GM18867 (cell line): ENCODE measurements around the gene SIT1.

Experiments used
- ATAC-seq: cut with Tn5 transposase; IDR thresholded peaks from one replicate; pipeline ENCODE4 v1.9.1; 2021; ENCODE audit warnings: mild to moderate bottlenecking, moderate library complexity; ENCODE audit not compliant: unreplicated experiment

Gene SIT1, protein sequence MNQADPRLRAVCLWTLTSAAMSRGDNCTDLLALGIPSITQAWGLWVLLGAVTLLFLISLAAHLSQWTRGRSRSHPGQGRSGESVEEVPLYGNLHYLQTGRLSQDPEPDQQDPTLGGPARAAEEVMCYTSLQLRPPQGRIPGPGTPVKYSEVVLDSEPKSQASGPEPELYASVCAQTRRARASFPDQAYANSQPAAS

DNA sequence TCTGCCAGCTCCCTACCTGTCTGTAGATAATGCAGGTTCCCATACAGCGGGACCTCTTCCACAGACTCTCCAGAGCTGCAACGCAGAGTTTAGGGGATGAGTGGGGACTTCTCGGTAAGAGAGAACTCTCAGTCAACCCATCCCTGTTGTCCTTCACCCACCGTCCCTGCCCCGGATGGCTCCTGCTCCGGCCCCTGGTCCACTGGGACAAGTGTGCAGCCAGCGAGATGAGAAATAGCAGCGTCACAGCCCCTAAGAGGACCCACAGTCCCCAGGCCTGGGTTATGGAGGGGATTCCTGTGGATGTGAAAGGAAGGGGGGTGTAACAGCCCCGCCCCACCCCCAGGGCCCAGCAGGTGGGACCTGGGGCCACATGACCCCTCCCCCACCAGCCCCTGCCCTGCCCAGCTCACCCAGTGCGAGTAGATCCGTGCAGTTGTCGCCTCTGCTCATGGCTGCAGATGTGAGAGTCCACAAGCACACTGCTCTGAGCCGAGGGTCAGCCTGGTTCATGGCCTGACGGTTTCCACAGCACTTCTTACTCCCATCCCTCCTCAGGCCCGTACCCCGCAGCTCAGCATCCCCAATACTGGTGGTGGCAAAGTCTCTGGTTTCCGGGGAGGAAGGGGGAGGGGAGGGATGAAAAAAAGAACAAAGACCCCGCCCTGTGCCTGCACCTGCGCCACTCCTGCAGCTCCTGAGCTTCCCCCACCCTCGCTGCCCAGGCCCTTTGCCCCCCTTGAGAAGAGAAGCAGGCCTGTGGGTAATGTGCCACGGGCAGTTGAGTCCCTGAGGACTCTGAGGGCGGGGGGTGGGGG lies at the start of gene SIT1:
TSS of gene SIT1 (minus strand) at position 591 of the 818 bp plus-strand sequence. CDS start at position 513, 78 bp downstream.
- no peak for ATAC-seq

DNA sequence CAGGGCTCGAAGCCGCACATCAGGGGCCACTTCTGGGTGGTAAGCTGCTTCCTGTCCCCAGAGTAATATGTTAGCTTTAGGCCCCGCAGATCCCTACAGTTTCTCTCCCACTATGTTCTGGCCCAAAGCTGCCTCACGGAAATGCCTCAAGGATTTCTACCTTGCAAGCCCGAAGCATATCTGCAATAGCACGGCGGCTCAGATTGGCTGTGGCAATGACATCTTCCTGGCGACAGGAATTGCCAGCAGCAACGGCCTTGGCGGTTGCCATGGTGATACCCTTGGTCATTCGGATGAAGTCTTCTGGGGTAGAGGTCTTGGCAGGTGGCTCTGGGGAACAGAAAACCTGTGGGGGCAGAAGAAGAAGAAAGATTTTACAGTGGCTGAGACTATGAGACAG lies 49.3 kb upstream of the SIT1 start:
- ATAC-seq = no peak

DNA sequence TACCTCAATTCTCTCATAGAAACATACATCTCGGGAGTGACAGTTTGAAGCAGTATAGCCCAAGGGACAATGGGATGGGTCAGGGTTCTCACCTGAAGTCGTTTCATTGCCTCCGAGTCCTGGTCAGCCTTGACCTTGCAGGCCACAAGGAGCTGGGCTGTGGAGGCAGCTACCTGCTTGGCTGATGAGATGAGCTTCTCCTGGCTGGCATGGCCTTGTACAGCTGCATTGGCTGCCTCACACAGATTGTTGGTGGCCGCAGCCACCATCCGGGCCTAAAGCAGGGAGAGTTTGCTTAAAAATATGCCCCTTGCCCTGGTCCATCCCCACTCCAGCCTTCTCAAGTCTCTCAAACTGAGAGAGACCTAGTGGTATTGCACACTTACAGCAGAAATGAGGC lies 47.5 kb upstream of the SIT1 start:
- ATAC-seq = no peak

DNA sequence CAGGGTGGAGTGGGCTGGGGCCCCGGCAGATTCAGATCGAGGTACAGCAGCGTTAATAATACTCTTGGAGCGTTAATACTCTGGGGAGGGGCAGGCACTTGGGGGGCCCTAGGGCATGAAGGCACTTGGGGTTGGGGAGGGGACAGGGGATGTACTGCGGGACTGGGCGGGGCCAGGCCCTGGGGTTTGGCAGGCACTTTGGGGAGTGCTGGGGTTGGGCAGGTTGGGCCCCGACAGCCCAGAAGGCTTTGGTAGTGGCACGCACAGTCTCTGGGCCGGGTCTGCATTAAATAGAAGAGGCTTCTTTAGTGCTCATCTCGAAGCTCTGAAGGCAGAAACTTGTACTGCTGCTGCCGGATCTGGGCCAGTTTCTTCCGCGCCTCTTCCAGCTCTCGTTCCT lies 46.8 kb upstream of the SIT1 start:
- no peak for ATAC-seq

DNA sequence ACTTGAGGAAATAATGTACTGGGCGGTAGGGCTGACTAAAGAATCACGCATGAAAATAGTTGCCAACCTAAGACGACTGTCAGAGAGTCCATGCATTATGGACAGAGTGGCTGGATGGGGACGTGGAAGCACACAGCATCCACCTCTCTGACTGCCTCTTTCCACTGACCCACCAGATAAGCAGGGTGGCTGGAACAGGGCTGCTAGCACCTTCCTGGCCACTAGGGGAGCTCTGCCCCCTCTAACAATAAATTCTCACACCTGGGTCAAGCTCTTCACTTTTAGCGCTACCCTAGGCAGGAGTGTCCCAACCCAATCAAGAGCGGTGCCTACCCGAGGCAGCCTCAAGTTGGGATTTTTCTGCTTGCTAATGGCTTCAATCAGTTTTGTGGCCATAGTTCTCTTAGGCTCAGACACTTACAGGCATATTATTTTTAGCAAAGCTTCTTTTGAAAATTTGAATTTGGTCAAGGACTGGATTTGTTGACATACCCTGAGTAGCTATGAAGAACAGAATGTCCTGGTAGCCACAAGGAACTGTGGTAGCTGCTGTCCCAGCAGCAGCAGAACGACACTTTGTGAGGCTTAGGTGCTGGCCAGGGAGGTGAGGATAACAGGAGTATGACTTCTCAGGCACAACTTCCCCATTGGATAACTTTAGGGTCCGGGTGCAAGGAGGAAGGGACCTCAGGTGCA lies 45.9 kb upstream of the SIT1 start:
- peak; percentile 70 for ATAC-seq

DNA sequence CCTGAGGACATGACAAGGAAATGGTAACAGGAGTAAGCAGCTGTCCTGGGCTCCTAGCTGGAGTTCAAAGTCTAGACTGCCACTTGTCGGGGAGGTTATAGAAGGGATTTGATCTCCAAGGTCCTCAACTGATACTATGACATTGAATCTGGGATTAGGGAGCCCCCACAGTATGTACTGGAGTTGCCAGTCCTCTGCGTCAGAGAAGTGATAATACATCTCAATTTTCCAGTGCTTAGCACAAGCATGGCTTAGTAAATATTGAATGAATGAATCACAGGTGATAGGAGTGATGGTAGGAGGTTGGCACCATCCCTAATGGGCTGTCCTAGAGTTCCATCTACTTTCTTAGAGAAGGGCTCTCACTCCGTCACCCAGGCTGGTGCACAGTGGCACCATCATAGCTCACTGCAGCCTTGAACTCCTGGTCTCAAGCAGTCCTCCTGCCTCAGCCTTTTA lies 45.2 kb upstream of the SIT1 start:
- ATAC-seq = no peak

DNA sequence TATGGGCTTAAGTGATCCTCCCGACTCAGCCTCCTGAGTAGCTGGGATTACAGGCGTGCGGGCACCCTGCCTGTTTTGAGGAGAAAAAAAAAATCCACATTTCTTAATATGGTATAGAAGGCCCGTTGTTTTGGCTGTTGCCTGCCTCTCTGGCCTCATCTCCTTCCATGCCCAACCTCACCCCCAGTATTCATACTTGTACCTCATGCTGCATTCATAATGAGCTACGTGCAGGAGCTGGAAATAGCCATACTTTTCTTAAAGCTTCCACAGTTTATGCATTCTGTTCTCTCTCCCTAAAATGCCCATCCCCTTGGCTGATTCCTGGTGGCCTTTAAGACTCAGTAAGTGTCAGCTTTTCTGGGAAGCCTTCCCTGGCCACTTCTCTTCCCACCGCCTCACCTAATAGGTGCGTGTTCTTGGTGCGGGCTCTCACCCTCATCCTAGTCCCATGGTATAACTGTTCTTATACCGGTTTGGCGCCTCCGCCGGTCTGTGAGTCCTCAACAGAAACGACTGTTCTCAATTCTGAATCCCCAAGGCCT lies 41.1 kb upstream of the SIT1 start:
- no peak for ATAC-seq

DNA sequence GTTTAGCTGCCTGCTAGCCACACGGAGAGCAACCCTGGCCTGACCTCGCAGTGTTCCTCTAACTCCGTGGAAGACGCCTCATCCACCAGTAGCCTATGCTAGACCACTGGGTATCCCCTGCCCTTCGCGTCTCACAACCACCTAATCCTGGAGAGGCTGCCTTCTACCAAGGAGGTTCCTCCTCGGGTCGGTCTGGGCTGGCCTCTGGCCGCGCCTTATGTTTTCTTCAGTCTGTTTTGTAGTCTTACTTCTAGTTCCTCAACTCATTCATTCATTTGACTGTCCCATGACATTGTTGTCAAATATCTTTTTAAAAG lies 40.6 kb upstream of the SIT1 start:
- no peak for ATAC-seq

DNA sequence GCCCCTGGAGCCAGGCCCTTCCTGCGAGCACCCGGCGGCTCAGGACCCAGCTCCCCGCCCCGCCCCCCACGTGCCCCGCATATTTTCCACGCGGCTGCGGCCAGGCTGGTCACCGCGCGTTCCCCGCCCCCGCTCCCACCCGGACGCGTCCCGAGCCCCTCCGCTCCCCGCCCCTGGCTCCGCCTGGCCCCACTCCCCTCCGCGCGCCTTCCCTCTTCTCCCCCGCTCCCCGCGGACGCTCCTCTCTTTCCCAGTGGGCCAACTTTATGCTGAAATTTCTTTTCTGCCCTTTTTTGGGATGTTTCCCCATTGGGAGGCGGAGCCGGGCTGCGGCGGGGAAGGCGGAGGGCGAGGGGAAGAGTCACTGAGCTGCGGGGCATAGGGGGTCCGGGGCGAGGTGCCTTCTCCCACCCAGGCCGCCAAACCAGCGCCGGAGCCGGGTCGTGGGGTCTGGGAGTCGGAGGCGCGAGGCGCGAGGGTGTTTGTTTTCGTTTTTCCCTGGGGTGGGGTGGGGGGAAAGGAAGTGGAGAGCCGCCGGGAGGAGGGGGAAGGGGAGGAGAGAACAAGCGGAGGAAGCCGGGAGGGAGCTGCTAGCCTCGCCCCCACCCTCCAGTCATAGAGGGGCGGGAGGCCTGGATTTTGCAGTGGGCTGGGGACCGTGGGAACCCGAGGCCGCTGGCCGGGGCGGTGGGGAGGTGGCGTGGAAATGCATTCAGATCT lies 40.0 kb upstream of the SIT1 start:
- no peak for ATAC-seq

DNA sequence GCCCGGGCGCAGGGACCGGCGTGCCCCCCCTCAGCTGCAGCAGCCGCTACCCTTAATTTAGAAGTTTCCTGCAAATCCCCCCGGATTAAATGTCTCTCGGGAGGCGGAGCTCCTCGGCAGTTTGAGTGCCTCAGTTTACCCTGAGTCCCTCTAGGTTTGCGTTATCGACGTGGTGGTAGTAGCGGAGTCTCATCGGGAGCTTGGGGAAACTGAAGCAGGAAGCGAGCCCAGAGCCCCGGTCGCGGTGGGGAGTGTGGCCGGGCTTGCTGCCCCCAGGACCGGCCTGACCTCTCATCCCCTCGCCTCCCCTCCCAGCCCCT lies 39.5 kb upstream of the SIT1 start:
- ATAC-seq = no peak

DNA sequence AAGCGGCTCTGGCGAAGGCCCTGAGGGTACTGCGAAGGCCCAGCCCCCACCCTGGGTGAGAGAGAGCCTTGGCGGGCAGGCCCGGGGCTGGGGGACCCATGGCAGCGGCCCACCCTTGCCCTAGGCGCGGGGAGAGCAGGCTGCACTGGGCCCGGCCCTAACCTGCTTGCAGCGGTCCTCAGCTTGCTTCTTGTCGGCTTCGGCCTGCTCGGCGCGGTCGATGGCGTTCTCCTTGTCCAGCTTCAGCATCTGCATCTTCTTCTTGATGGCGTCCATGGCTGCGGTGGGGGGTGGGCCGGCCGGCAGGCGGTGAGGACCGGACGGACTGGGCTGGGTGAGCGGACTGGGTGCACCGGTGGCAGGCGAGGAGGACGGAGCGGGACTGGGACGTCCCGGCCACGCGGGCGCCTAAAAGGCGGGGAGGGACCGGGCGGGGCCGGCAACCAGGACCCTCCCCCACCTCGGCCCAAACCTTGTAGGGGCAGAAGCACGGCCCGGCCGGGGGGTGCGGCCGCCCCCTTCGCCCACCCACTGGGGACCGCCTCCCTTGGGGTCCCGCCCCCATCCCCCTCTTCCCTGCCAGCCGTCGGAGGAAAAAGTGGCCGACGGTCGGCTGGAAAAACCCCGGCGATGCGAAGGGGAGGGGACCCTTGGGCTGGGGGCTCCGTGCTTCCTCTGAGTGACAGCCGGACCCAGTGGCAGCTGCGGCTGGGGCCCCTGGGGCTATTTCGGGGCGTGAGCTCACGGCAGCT lies 39.0 kb upstream of the SIT1 start, which contains the start of gene TPM2:
TSS of gene TPM2 (minus strand) at position 384 of the 752 bp plus-strand sequence. CDS start at position 276, 108 bp downstream.
- ATAC-seq = no peak

DNA sequence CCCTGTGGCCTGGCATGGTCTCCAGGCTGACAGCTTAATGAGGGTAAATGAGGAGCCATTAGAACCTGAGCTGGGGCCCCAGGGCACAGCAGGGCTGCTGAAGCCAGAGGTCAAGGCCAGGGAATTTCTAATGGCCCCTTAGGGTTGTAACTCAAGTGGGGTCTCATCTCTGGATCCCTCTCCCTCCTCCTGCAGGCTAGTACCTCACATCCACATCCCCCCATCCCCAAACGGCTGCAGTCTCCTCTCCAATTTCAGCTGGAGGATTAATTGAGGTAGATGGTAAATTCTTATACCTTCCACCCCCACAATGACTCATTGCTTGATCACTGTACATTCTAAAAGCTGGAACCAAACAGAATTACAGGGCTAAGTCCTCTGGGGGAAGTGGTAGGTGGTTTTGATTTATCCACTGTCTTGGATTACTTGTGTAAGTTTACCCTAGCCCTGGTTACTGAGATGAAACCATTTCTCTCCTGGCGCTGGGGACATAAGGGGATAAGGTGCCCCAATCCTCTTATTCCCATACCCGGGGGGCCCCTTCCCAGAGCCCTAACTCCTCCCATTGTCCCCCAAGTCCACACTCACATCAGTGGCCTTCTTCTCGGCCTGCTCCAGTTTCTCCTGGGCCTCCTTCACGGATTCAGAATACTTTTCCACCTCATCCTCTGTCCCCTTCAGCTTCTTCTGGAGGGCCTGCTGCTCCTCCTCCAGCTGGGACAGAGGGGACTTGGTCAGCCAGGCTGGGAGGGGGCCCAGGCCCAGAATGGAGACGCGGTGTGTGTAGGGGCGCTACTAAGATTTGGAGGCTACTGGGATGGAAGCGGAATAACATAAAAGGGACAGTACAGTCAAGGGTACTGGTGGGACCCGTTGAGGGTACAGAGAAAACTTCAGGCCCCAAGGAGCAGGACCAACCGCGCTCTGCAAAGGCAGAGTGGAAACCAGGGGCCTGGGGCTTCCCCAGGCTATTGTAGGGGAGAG lies 38.1 kb upstream of the SIT1 start:
- ATAC-seq = no peak

DNA sequence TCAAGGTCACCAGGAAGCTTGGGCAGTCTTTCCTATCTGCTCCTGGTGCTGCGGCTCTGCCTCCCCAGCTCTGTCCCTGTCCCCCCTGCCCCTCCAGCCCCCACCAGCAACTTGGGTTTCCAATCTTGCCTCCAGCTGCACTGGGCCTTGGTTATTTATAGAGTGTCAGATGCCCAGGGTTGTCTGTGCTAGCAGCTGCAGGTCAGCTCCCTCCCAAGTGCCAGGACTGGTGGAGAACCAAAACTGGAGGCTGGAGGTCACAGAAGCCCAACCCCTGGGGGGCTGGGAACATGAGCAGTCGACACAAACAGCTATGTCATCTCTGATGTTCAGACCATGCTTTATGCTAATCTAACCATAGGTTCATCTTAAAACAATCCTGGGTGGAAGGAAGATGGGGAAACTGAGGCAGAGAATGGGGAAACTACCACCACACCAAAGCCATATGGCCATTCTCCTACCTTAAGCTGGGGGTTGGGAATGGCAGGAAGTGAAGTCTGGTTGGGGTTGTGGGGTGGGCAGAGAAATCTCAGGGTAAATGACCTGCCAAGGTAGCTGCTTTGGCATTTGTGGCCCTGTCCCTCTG lies 37.3 kb upstream of the SIT1 start:
- ATAC-seq = no peak

DNA sequence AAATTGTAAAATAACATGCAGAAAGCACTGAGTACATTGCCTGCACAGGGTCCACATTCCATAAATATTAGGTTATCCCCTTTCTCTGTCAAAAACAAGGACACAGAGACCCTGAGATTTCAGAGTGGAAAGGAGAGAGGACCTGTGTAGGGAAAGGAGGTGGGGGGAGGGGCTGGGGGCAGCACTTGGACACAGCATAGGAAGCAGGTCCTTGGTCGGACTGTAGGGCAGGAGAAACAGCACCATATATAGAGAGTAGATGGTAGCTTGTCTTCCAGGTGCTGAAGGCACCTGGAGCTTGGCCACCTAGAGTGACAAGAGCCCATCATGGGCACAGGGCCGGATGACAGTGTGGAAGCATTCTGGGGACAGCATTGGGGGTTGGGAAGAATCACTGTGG lies 36.6 kb upstream of the SIT1 start:
- ATAC-seq = no peak

DNA sequence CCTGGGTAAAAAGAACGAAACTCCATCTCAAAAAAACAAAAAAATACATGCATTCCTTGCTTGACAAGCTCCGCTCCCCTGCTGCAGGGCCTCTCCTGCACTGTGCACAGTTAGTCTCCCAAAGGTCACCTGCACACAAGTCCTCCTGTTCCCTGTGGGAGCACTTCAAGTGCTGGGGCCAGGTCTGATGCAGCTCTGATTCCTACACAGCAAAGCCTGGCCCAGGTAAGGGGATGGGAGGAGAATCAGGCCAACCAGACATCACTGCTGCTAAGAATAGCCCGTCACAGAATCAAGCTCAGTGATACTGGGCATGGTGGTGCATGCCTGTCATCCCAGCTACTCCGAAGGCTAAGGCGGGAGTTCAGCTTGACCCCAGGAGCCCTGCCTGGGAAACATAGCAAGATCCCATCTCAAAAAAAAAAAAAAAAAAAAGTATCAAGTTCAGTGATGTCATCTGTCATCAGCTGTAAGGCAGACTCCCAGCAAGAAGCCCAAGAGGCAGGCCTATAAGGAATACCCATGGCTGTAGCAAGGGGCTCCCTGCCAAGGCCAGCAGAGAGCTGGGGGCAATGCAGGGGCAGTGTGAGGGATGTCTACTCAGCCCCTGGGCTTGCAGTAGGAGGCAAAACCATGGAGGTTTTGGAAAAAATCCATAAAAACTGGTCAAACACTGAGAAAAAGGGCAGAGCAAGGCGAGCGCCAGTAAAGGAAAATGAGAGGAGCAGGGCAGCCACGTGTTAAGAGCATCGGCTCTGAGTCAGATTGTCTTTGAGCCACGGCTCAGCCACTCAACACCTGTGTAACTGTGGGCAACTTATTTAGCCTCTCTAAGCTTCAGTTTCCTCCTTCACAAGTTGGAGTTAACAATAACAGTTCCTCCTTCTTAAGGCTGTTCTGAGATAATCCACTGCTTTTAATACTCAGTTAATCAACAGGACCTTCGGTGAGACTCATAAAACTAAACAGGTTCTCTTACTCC lies 35.8 kb upstream of the SIT1 start:
- ATAC-seq = no peak

DNA sequence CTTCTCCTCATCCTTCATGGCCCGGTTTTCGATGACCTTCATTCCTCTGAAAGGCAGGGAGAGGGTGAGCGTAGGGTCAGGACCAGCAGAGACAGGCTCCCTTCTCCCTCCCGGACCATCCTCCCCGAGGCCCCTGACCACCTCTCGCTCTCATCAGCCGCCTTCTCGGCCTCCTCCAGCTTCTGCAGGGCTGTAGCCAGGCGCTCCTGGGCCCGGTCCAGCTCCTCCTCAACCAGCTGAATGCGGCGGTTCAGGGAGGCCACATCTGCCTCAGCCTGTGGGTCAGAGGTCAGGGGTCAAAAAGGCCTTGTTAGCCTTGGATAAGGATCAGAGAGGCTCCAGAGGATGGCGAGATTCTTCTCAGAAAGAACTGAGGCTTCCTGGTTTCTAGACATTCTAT lies 34.8 kb upstream of the SIT1 start:
- no peak for ATAC-seq

DNA sequence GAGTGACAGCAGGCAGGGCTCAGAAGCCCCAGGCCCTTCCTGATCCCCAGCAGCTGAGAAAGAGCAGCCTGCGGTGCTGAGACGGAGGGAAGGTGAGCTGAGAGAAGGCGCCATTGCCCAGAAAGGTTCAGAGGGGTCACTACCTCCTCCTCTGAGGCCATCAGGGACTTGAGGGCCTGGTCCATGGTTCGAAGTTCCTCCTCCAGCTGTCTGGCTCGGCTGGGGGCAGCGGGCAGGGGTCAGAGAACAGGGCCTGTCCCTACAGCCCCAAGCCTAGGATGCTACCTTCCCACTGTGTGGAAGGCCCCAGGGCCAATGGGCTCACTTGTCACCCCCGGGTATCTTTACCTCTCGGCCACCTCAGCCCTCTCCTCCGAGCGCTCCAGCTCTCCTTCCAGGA lies 34.2 kb upstream of the SIT1 start:
- ATAC-seq = no peak

DNA sequence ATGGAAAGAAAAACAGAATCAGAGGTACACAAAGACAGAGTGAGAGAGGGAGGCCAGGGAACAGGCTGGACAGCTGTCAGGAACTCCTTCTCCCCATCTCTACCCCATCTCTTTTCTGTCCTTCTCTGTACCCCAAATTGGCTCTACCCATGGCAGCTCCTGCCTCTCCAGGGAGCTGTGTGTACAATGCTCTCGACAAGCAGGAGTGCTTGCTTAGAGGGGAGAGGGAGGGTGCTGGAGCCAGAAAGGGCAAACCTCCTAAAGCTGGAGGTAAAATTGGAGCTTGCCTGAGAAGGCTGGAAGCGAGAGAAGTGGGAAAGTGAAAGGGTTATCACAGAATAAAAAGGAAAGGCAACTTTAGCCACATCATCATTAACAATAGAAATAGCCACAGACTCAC lies 32.6 kb upstream of the SIT1 start:
- ATAC-seq = no peak
